NCI-H2196 treated with DMSO at 0.1 percent for 48 hours (cell line): Measurements from ENCODE around the gene NLRP7.

Source experiments
- DNase-seq: peaks from one replicate; lab custom pipeline; 2025; ENCODE audit not compliant: unreplicated experiment; lab: John Stamatoyannopoulos, UW

The NLRP7 gene

DNA sequence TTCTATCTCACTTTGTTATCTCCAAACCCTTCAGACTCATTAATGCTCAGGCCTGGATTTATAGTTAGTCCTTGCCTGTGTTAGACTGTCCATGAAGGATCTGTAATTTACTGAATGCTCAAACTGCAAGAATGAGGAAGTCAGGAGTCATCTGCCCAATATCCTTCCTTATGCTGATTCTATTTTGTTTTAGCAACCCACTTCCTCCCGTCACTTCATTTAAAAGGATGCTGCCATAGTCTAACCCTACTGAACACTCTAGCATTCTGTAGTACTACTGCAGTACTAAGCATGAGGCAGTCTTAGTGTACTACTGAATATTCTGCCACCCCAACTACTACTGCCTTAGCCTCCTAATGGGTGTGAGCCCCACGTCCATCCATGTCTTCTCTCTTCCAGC is 71.8 kb downstream of the NLRP7 start:
- DNase-seq = no peak

DNA sequence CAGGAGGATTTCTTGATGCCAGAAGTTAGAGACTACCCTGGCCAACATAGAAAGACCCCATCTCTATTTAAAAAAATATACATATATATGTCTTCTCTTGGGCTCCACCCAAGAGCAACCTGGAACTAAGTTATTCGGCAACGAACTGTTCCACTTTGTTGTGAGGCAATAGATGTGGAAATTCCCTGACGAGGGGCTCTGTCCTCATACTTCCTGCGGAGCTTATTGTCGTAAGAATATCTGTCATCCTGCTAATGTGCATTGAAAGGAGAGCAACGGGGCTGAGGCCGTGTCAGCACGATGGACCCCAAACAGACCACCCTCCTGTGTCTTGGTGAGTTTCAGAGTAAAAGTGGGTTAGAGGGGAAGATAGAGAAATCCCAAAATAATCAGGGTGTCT is 73.3 kb downstream of the NLRP7 start, which contains the start of gene FCAR:
FCAR (plus strand) TSS at position 246 of the 400 bp plus-strand sequence; CDS start at position 301, 55 bp downstream.
- DNase-seq = no peak
